SK-N-MC (cell line): ENCODE results near the gene SCMH1.

ENCODE experiments used
- DNase-seq: peaks from one replicate; pipeline ENCODE4 v3.0.0-alpha.2; 2011; ENCODE audit warnings: low read depth, low spot score
- H3K27ac ChIP-seq: fragments of 200-600 bp; sonication (generic); 2 replicates; pipeline ENCODE4 v1.5.1; 2016; ENCODE audit warnings: mixed run types
- H3K36me3 ChIP-seq: fragments of 200-600 bp; sonication (generic); 2 replicates; pipeline ENCODE4 v1.6.1; 2017; ENCODE audit warnings: antibody characterized with exemption, low read length, mixed read lengths; ENCODE audit not compliant: insufficient read depth
- H3K4me3 ChIP-seq: fragments of 200-600 bp; sonication (generic); 2 replicates; pipeline ENCODE4 v1.5.1; 2016
- H3K9ac ChIP-seq: fragments of 200-600 bp; sonication (generic); 2 replicates; pipeline ENCODE4 v1.8.0; 2017; ENCODE audit warnings: mixed run types, mixed read lengths; ENCODE audit not compliant: insufficient read length
- H3K9me3 ChIP-seq: fragments of 200-600 bp; sonication (generic); 2 replicates; pipeline ENCODE4 v1.6.1; 2017; ENCODE audit warnings: low read depth, mild to moderate bottlenecking, antibody characterized with exemption, low read length, moderate library complexity, mixed read lengths
- EZH2 ChIP-seq: fragments of 200-600 bp; sonication (generic); IDR thresholded peaks from one replicate; pipeline ENCODE4 v1.6.1; 2017; ENCODE audit warnings: antibody characterized with exemption
- FOXP2 ChIP-seq: optimal IDR thresholded peaks from 2 replicates; pipeline ENCODE3; 2011; ENCODE audit warnings: mild to moderate bottlenecking, moderate library complexity; ENCODE audit not compliant: insufficient read depth; ENCODE audit errors: extremely low read length, control extremely low read depth
- POLR2AphosphoS5 ChIP-seq: IDR thresholded peaks from 2 replicates; pipeline ENCODE4 v1.6.1; 2012; ENCODE audit warnings: mild to moderate bottlenecking, low read depth, low read length, borderline replicate concordance

SCMH1 gene

GRCh38 chr1:41158966-41159365 lies 83.1 kb downstream of the SCMH1 start:
- Histone ChIP-seq H3K36me3 (peaks cover 9% of the 10 kb centered on the region), H3K9ac (no peak overlapping the region), H3K27ac (no peak overlapping the region), H3K9me3 (no peaks in the 10 kb centered on the region), H3K4me3 (no peak overlapping the region)
- no peak for DNase-seq
- no peak for TF ChIP-seq FOXP2
- no peak for TF ChIP-seq POLR2AphosphoS5
- no peak for TF ChIP-seq EZH2

GRCh38 chr1:41158147-41158875 lies 83.8 kb downstream of the SCMH1 start:
- H3K9me3 ChIP-seq: no peaks in the 10 kb centered on the region
- H3K4me3 ChIP-seq: no peak overlapping the region
- H3K9ac ChIP-seq: no peak overlapping the region
- TF ChIP-seq POLR2AphosphoS5 (no peak), FOXP2 (no peak), EZH2 (no peak)
- H3K27ac ChIP-seq: no peak overlapping the region
- peaks cover 9% of the 10 kb centered on the region for H3K36me3 ChIP-seq
- DNase-seq: no peak

GRCh38 chr1:41155105-41155504 lies 87.0 kb downstream of the SCMH1 start:
- Histone ChIP-seq H3K4me3 (no peak overlapping the region), H3K9me3 (no peaks in the 10 kb centered on the region), H3K27ac (no peak overlapping the region), H3K36me3 (peaks cover 23% of the 10 kb centered on the region), H3K9ac (no peak overlapping the region)
- DNase-seq: no peak
- TF ChIP-seq POLR2AphosphoS5 (no peak), EZH2 (no peak), FOXP2 (no peak)

DNA sequence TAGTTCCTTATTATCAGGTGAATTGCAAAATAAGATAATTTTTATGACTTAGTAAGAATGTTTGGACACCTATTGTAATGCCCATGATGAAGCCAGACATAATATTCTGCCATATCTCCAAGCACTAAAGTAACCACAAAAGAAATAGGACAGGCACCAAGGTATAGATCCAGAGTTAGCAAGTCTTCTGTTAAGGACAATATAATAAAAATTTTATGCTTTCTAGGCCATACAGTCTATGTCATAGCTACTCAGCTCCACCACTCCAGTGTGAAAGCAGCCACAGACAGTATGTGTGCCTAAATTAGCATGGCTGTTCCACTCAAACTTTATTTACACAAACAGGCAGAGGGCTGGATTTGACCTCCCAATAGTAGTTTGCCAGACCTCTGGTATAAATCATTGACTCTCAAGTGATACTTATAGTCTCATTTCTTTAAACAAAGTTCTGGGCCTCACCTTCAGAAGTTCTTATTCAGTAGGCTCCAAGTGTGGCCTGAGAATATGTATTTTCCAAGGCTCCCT lies 88.3 kb downstream of the SCMH1 start:
- DNase-seq: no peak
- no peaks in the 10 kb centered on the region for H3K9me3 ChIP-seq
- no peak for TF ChIP-seq EZH2
- no peak for TF ChIP-seq FOXP2
- TF ChIP-seq POLR2AphosphoS5: no peak
- H3K9ac ChIP-seq: no peak overlapping the region
- H3K27ac ChIP-seq: no peak overlapping the region
- no peak overlapping the region for H3K4me3 ChIP-seq
- H3K36me3 ChIP-seq: peaks cover 21% of the 10 kb centered on the region

DNA sequence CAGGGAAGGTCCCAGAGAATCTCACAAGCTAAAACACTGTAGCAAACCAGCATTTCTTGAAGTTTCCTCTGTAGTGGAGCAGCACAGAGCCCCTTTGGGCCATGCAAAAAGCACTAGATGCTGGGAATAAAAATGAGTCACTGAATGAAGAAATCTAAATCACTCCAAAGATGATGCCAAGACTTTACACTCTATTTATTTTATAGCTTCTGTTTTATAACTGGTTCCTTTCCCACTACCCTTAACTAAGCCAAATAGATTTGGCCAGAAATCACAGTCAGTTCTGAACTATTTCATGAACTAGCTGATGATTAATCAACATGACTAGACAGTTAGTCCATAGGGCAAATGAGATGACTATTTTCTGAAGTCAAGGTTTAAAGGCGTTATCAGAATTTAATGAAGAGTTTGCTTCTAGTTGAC lies 89.5 kb downstream of the SCMH1 start:
- no peak for DNase-seq
- peaks cover 21% of the 10 kb centered on the region for H3K36me3 ChIP-seq
- no peak overlapping the region for H3K27ac ChIP-seq
- no peak overlapping the region for H3K9ac ChIP-seq
- TF ChIP-seq EZH2: no peak
- no peak for TF ChIP-seq FOXP2
- TF ChIP-seq POLR2AphosphoS5: no peak
- no peaks in the 10 kb centered on the region for H3K9me3 ChIP-seq
- no peak overlapping the region for H3K4me3 ChIP-seq

DNA sequence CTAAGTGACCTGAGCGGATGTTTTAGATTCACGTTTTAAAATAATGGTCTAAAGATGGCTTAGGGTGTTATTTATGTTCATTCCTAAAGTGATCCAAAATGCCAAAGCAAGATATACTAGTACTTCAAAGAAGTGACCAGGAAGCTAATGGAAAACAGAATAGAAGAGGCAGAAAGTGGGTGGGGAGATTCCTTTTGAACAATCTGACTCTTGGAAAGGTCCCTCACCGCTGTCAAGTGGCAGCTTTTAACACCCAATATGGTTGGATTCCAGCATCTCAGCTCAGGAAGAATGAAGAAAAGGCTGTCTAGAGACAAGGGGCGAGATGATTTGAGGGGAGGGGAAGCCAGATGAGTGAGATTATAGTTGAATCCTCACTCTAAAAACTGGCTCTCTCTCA lies 90.3 kb downstream of the SCMH1 start:
- Histone ChIP-seq H3K9me3 (no peaks in the 10 kb centered on the region), H3K9ac (no peak overlapping the region), H3K36me3 (peaks cover 21% of the 10 kb centered on the region), H3K4me3 (no peak overlapping the region), H3K27ac (no peak overlapping the region)
- TF ChIP-seq FOXP2 (no peak), EZH2 (no peak), POLR2AphosphoS5 (no peak)
- DNase-seq: no peak

DNA sequence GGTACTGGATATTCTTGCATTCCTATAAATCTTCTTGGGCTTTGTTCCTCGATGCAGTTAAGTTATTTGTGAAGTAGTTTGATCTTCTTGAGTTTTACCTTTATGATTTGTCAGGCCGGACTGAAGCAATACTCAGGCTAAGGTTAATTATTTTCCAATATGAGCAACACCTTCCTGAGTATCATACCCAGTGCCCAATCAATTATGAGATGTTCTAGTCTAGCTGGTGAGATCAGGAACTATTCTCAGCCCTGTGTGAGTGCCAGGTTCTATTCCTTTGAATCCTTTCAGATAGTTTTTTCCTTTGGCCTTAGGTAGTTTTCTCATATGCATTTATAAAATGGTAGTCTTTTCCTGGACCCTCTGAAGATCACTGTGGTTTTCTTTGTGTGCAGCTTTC lies 92.5 kb downstream of the SCMH1 start:
- no peak for TF ChIP-seq FOXP2
- Histone ChIP-seq H3K4me3 (no peak overlapping the region), H3K9me3 (no peaks in the 10 kb centered on the region), H3K27ac (no peak overlapping the region), H3K9ac (no peak overlapping the region), H3K36me3 (peaks cover 21% of the 10 kb centered on the region)
- DNase-seq: no peak

DNA sequence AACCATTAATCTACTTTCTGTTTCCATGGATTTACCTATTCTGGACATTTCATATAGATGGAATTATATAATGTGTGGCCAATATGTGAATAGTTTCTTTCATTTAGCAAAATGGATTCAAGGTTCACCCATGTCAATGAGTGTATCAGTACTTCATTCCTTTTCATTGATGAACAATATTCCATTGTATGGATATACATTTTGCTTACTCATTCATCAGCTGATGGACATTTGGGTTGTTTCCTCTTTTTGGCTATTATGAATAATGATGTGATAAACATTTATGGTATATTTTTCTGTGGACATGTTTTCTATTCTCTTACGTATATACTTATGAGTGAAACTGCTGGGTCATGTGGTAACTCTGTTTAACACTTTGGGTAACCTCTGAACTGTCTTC lies 97.8 kb downstream of the SCMH1 start:
- Histone ChIP-seq H3K36me3 (peaks cover 34% of the 10 kb centered on the region), H3K9me3 (peaks cover 12% of the 10 kb centered on the region; the same call in 1 of the 2 replicates), H3K4me3 (no peak overlapping the region), H3K9ac (no peak overlapping the region), H3K27ac (no peak overlapping the region)
- TF ChIP-seq FOXP2: no peak
- no peak for TF ChIP-seq EZH2
- TF ChIP-seq POLR2AphosphoS5: no peak
- no peak for DNase-seq

DNA sequence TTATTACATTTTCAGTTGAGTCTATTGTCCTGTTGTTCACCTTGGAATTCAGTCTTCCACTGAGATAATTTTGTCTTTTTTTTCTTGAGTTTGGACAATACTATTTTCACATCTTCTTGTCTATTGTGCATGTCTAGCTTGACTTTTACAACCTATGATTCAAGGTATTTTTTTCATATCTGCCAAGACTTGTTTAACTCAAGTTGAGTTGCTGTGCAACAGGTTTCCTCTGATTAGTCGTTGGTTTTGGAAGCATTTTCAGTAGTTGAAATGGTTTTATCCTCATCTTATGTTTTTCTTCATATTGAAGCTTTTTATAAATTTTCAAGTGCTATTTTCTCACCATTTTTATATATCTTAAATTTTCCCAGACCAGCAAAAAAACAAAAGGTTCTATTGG lies 103.6 kb downstream of the SCMH1 start:
- no peak for DNase-seq
- H3K4me3 ChIP-seq: no peak overlapping the region
- peaks cover 14% of the 10 kb centered on the region; the same call in 1 of the 2 replicates for H3K9me3 ChIP-seq
- H3K27ac ChIP-seq: no peak overlapping the region
- TF ChIP-seq POLR2AphosphoS5: no peak
- TF ChIP-seq EZH2: no peak
- no peak for TF ChIP-seq FOXP2
- H3K36me3 ChIP-seq: peaks cover 58% of the 10 kb centered on the region
- no peak overlapping the region for H3K9ac ChIP-seq
